IMR-90 (cell line): ENCODE data around the gene NKX2-8. TPM values are rescaled to one million over a fixed set of nuclear protein-coding genes. Genes with fewer than 3 reads are reported as not detected.

ENCODE experiments used
- ATAC-seq: fragments of 200-7000 bp; cut with Tn5 transposase; 2 replicates; pipeline ENCODE4 v1.9.1; 2020; ENCODE audit warnings: low read depth, mild to moderate bottlenecking, moderate library complexity
- BruUV-seq: library from RNA; stranded (reverse); fragments of 400-500 nt; replicated peaks from 2 replicates; lab custom pipeline; 2021; lab: Mats Ljungman, UMichigan
- CTCF ChIA-PET: fragments of 300-600 bp; formaldehyde crosslinking; extraction: SDS; loops from one replicate; lab custom pipeline; 2021; ENCODE audit warnings: antibody characterized with exemption; lab: Yijun Ruan, JAX
- POLR2A ChIA-PET: fragments of 300-600 bp; sonication (Branson Sonifier 250); formaldehyde crosslinking; loops from one replicate; lab custom pipeline; 2022; ENCODE audit warnings: antibody characterized with exemption; ENCODE audit not compliant: unreplicated experiment; lab: Charles Lee
- DNase-seq: peaks from one replicate; pipeline ENCODE4 v3.0.0; 2013
- H2AFZ ChIP-seq: replicated peaks from 2 replicates; pipeline ENCODE3; 2013; ENCODE audit warnings: low read length, mild to moderate bottlenecking; ENCODE audit not compliant: poor library complexity
- H2AK5ac ChIP-seq: 2 replicates; pipeline ENCODE4 v1.6.1; 2013; ENCODE audit warnings: low read depth, low read length, inconsistent platforms
- H2AK9ac ChIP-seq: replicated peaks from 2 replicates; pipeline ENCODE3; 2013; ENCODE audit warnings: mild to moderate bottlenecking, low read depth, low read length, moderate library complexity; ENCODE audit not compliant: poor library complexity
- H2BK120ac ChIP-seq: 2 replicates; pipeline ENCODE4 v1.6.1; 2013; ENCODE audit warnings: low read depth, low read length, inconsistent platforms
- H2BK15ac ChIP-seq: 3 replicates; pipeline ENCODE4 v1.6.1; 2013; ENCODE audit warnings: low read depth, low read length, inconsistent platforms
- H2BK20ac ChIP-seq: 2 replicates; pipeline ENCODE4 v1.6.1; 2013; ENCODE audit warnings: low read depth, mild to moderate bottlenecking, inconsistent platforms, low read length, moderate library complexity
- H2BK5ac ChIP-seq: 2 replicates; pipeline ENCODE4 v1.6.1; 2013; ENCODE audit warnings: mild to moderate bottlenecking, low read depth, low read length, inconsistent platforms; ENCODE audit not compliant: poor library complexity, severe bottlenecking
- H3K14ac ChIP-seq: replicated peaks from 2 replicates; pipeline ENCODE4 v1.6.1; 2013; ENCODE audit warnings: low read depth, low read length, inconsistent platforms
- H3K18ac ChIP-seq: 2 replicates; pipeline ENCODE4 v1.6.1; 2013; ENCODE audit warnings: low read depth, low read length, control low read depth
- H3K23ac ChIP-seq: 2 replicates; pipeline ENCODE4 v1.6.1; 2013; ENCODE audit warnings: low read depth, low read length, inconsistent platforms
- H3K27ac ChIP-seq: 2 replicates; pipeline ENCODE4 v1.5.1; 2013; ENCODE audit warnings: mild to moderate bottlenecking, control low read depth, low read length; ENCODE audit not compliant: insufficient read depth
- H3K27me3 ChIP-seq: 2 replicates; pipeline ENCODE4 v1.6.1; 2013; ENCODE audit warnings: low read length; ENCODE audit not compliant: control insufficient read depth, insufficient read depth
- H3K36me3 ChIP-seq: 2 replicates; pipeline ENCODE4 v1.6.1; 2013; ENCODE audit warnings: low read length, mixed read lengths; ENCODE audit not compliant: control insufficient read depth, insufficient read depth
- H3K4ac ChIP-seq: 2 replicates; pipeline ENCODE4 v1.6.1; 2013; ENCODE audit warnings: low read depth, low read length, inconsistent platforms
- H3K4me1 ChIP-seq: 2 replicates; pipeline ENCODE4 v1.6.1; 2013; ENCODE audit warnings: low read length, mixed read lengths; ENCODE audit not compliant: control insufficient read depth, insufficient read depth
- H3K4me2 ChIP-seq: 2 replicates; pipeline ENCODE4 v1.6.1; 2013; ENCODE audit warnings: low read depth, mild to moderate bottlenecking, control low read depth, low read length, moderate library complexity
- H3K4me3 ChIP-seq: 2 replicates; pipeline ENCODE4 v1.5.1; 2013; ENCODE audit warnings: low read depth, mild to moderate bottlenecking, control low read depth, low read length, moderate library complexity; ENCODE audit not compliant: insufficient read depth
- H3K56ac ChIP-seq: 2 replicates; pipeline ENCODE4 v1.6.1; 2013; ENCODE audit warnings: low read length, inconsistent platforms; ENCODE audit not compliant: insufficient read depth; ENCODE audit errors: extremely low read depth
- H3K79me1 ChIP-seq, 2 experiments: 2 replicates each; pipeline ENCODE4 v1.6.1; 2013; ENCODE audit warnings: low read length in 2 of 2, inconsistent platforms in 1 of 2, low read depth in 1 of 2
- H3K9ac ChIP-seq: 2 replicates; pipeline ENCODE4 v1.6.1; 2013; ENCODE audit warnings: low read depth, low read length, control low read depth
- H3K9me1 ChIP-seq: 2 replicates; pipeline ENCODE4 v1.6.1; 2013; ENCODE audit warnings: low read length, inconsistent platforms; ENCODE audit not compliant: insufficient read depth
- H3K9me3 ChIP-seq: 2 replicates; pipeline ENCODE4 v1.6.1; 2013; ENCODE audit warnings: low read length; ENCODE audit not compliant: control insufficient read depth, insufficient read depth
- H4K20me1 ChIP-seq: 2 replicates; pipeline ENCODE4 v1.6.1; 2013; ENCODE audit warnings: low read length, inconsistent platforms; ENCODE audit not compliant: insufficient read depth
- H4K5ac ChIP-seq: 2 replicates; pipeline ENCODE4 v1.6.1; 2013; ENCODE audit warnings: mild to moderate bottlenecking, low read depth, low read length, control low read depth
- H4K8ac ChIP-seq, 2 experiments: 2 replicates each; pipeline ENCODE4 v1.6.1; 2013; ENCODE audit warnings: low read depth in 2 of 2, low read length in 2 of 2, control low read depth in 1 of 2, inconsistent platforms in 1 of 2
- H4K91ac ChIP-seq: 2 replicates; pipeline ENCODE4 v1.6.1; 2013; ENCODE audit warnings: low read depth, low read length, inconsistent platforms; ENCODE audit not compliant: insufficient read depth
- BHLHE40 ChIP-seq: fragments of 150-350 bp; IDR thresholded peaks from 2 replicates; pipeline ENCODE4 v1.6.1; 2016; ENCODE audit warnings: mild to moderate bottlenecking, low read depth, low read length
- CEBPB ChIP-seq: IDR thresholded peaks from 2 replicates; pipeline ENCODE4 v1.6.1; 2012; ENCODE audit warnings: low read depth, low read length, improper control_type of control experiment
- CHD1 ChIP-seq: IDR thresholded peaks from 2 replicates; pipeline ENCODE4 v1.6.1; 2012; ENCODE audit warnings: low read depth, low read length, improper control_type of control experiment
- FOS ChIP-seq: fragments of 150-350 bp; IDR thresholded peaks from 2 replicates; pipeline ENCODE4 v1.6.1; 2016; ENCODE audit warnings: low read depth, low read length
- MAFK ChIP-seq: IDR thresholded peaks from 2 replicates; pipeline ENCODE4 v1.6.1; 2012; ENCODE audit warnings: low read depth, low read length, improper control_type of control experiment
- MXI1 ChIP-seq: IDR thresholded peaks from 2 replicates; pipeline ENCODE4 v1.6.1; 2012; ENCODE audit warnings: low read depth, mild to moderate bottlenecking, low read length, moderate library complexity, borderline replicate concordance
- NFE2L2 ChIP-seq: fragments of 150-350 bp; IDR thresholded peaks from 2 replicates; pipeline ENCODE4 v1.6.1; 2016; ENCODE audit warnings: low read depth, mild to moderate bottlenecking, low read length
- POLR2A ChIP-seq: IDR thresholded peaks from 2 replicates; pipeline ENCODE4 v1.6.1; 2012; ENCODE audit warnings: mild to moderate bottlenecking, low read depth, low read length
- RAD21 ChIP-seq: IDR thresholded peaks from 2 replicates; pipeline ENCODE4 v1.6.1; 2012; ENCODE audit warnings: low read length, improper control_type of control experiment
- RCOR1 ChIP-seq: IDR thresholded peaks from 2 replicates; pipeline ENCODE4 v1.6.1; 2012; ENCODE audit warnings: mild to moderate bottlenecking, low read length, improper control_type of control experiment; ENCODE audit not compliant: insufficient replicate concordance
- RFX5 ChIP-seq: IDR thresholded peaks from 2 replicates; pipeline ENCODE4 v1.8.0; 2012; ENCODE audit warnings: low read depth, mild to moderate bottlenecking, low read length, moderate library complexity
- SMC3 ChIP-seq: fragments of 150-350 bp; IDR thresholded peaks from 2 replicates; pipeline ENCODE4 v1.6.1; 2016; ENCODE audit warnings: low read depth, mild to moderate bottlenecking, antibody characterized with exemption, low read length, moderate library complexity
- WGBS, 2 experiments: methylation state at CpG; one replicate each; pipeline versions ENCODE4 v1.1.5 to v1.1.7; 2013; ENCODE audit warnings: missing lambda C conversion rate in 2 of 2; ENCODE audit not compliant: insufficient read length in 1 of 2; ENCODE audit errors: extremely low coverage in 2 of 2; 5-methylcytosine and 5-hydroxymethylcytosine counted together
- dilution Hi-C: fragments of 300-500 bp; cut with HindIII; formaldehyde crosslinking; loops from one replicate; pipeline ENCODE4 v1.14.3; 2018; ENCODE audit warnings: low sequenced_read_pairs; ENCODE audit not compliant: unreplicated experiment
- in situ Hi-C: fragments of 300-500 bp; cut with MboI; formaldehyde crosslinking; loops from 3 replicates; pipeline ENCODE4 v1.14.3; 2019; ENCODE audit warnings: low sequenced_read_pairs, inconsistent platforms, mixed read lengths
- intact Hi-C: fragments of 100-400 bp; cut with micrococcal nuclease; formaldehyde crosslinking; loops from 2 replicates; pipeline ENCODE4 v1.10.0; 2022
- polyA plus RNA-seq, 3 experiments: library from polyadenylated mRNA; depleted of rRNA; stranded (reverse); fragments of >200 nt; gene quantifications; 2 replicates each; pipeline ENCODE4 v1.2.3, GENCODE V29; 2012; ENCODE audit warnings: low replicate concordance in 1 of 3
- total RNA-seq: library from RNA; depleted of rRNA; stranded (reverse); fragments of >200 nt; gene quantifications from 2 replicates; pipeline ENCODE4 v1.2.3, GENCODE V29; 2012
- TF ChIP-seq, protein P1 (sequence below): conservative IDR thresholded peaks from 2 replicates; pipeline ENCODE4 v1.5.1; 2012; ENCODE audit warnings: mild to moderate bottlenecking, low read depth, low read length, improper control_type of control experiment
- TF ChIP-seq, protein P2 (sequence below): fragments of 150-350 bp; IDR thresholded peaks from 2 replicates; pipeline ENCODE4 v1.6.1; 2016; ENCODE audit warnings: low read depth, mild to moderate bottlenecking, low read length, moderate library complexity, borderline replicate concordance
- TF ChIP-seq, protein P3 (sequence below): fragments of 150-350 bp; IDR thresholded peaks from 2 replicates; pipeline ENCODE4 v1.6.1; 2017; ENCODE audit warnings: mild to moderate bottlenecking, antibody characterized with exemption, low read length, low read depth

NKX2-8 gene
- total and polyA plus RNA-seq, 2 of the 4 experiments (the other 2 are of a cell fraction), result not detected

DNA sequence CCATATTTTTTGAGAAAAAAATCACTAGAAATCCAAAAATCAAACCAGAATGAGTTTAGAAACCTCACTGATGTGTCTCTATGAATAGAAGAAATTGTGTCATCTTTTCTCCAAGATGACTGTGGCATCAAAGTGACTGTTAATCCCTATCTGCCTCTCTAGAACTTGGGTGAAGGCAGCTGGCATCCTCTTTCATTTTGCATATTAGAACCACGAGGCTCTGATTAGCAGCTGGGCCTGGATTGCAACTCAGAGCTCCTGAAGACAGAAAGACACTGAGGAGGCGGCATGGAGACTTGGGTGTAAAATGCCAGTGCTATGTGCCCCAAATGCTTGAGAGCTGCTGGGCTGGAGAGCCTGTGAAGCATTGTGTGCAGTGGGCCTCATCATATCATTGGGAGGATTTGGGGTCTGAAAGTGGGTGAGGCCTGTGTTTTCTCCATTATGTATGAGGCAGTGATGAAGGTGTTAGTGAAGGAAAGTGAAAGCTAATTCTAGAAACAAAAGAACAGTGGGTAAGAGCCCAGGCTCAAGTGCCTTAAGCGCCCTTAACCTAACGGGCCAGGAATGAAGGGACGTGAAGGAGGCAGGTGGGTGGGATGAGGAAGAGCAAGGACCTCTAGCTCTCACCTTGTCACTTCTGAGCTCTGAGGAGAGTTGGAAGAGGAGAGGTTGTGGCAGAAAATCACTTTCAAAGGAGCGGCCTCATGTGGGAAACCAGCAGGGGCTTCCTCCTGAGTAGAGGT is 26.2 kb downstream of the NKX2-8 start:
- no peak overlapping the region for H2BK5ac ChIP-seq
- H3K9me1 ChIP-seq, result no peaks in the 10 kb centered on the region
- H3K4me1 ChIP-seq, result no peaks in the 10 kb centered on the region
- H4K8ac ChIP-seq, result no peak overlapping the region
- dilution Hi-C loops, result no loop called here
- no peak overlapping the region for H4K91ac ChIP-seq
- WGBS, 2 experiments, result 75% methylated on average over 2 of the region's 6 CpGs; no CpG with 5 or more reads in 1 of the 2 experiments
- H3K27ac ChIP-seq, result no peak overlapping the region
- POLR2A ChIA-PET, result no interaction called here
- H3K27me3 ChIP-seq, result peaks cover 1% of the 10 kb centered on the region; the same call in 1 of the 2 replicates
- H3K14ac ChIP-seq, result no peak overlapping the region
- no peak overlapping the region for H4K5ac ChIP-seq
- CTCF ChIA-PET, result interaction anchor here (0.7 to 2.1 kb wide), 3 partner anchors 18 to 594 kb away, joined by 3 to 6 read pairs (median 4); no protein-coding TSS in a partner anchor
- no peak overlapping the region for H2BK15ac ChIP-seq
- in situ Hi-C loops, result no loop called here
- H3K4ac ChIP-seq, result no peak overlapping the region
- H2BK120ac ChIP-seq, result no peak overlapping the region
- H3K56ac ChIP-seq, result no peak overlapping the region
- H2BK20ac ChIP-seq, result no peak overlapping the region
- no peak overlapping the region for H2AFZ ChIP-seq
- no peak overlapping the region for H3K4me3 ChIP-seq
- BruUV-seq, result no TSS peak
- H4K20me1 ChIP-seq, result no peaks in the 10 kb centered on the region
- no peak overlapping the region for H3K9ac ChIP-seq
- no peaks in the 10 kb centered on the region for H3K79me1 ChIP-seq
- no peak overlapping the region for H3K18ac ChIP-seq
- no peak overlapping the region for H2AK9ac ChIP-seq
- DNase-seq (no peak), ATAC-seq (no peak)
- no peak overlapping the region for H2AK5ac ChIP-seq
- no peaks in the 10 kb centered on the region for H3K9me3 ChIP-seq
- intact Hi-C loops, result no loop called here
- H3K4me2 ChIP-seq, result no peak overlapping the region
- no peaks in the 10 kb centered on the region for H3K36me3 ChIP-seq
- H3K23ac ChIP-seq, result no peak overlapping the region
- TF ChIP-seq, protein P1, sequence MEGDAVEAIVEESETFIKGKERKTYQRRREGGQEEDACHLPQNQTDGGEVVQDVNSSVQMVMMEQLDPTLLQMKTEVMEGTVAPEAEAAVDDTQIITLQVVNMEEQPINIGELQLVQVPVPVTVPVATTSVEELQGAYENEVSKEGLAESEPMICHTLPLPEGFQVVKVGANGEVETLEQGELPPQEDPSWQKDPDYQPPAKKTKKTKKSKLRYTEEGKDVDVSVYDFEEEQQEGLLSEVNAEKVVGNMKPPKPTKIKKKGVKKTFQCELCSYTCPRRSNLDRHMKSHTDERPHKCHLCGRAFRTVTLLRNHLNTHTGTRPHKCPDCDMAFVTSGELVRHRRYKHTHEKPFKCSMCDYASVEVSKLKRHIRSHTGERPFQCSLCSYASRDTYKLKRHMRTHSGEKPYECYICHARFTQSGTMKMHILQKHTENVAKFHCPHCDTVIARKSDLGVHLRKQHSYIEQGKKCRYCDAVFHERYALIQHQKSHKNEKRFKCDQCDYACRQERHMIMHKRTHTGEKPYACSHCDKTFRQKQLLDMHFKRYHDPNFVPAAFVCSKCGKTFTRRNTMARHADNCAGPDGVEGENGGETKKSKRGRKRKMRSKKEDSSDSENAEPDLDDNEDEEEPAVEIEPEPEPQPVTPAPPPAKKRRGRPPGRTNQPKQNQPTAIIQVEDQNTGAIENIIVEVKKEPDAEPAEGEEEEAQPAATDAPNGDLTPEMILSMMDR, result no peak
- TF ChIP-seq MXI1, result no peak
- TF ChIP-seq MAFK, result no peak
- TF ChIP-seq, protein P2, sequence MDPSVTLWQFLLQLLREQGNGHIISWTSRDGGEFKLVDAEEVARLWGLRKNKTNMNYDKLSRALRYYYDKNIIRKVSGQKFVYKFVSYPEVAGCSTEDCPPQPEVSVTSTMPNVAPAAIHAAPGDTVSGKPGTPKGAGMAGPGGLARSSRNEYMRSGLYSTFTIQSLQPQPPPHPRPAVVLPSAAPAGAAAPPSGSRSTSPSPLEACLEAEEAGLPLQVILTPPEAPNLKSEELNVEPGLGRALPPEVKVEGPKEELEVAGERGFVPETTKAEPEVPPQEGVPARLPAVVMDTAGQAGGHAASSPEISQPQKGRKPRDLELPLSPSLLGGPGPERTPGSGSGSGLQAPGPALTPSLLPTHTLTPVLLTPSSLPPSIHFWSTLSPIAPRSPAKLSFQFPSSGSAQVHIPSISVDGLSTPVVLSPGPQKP, result no peak
- no peak for TF ChIP-seq FOS
- TF ChIP-seq RAD21, result no peak
- no peak for TF ChIP-seq NFE2L2
- TF ChIP-seq RFX5, result no peak
- no peak for TF ChIP-seq BHLHE40
- no peak for TF ChIP-seq POLR2A
- TF ChIP-seq, protein P3, sequence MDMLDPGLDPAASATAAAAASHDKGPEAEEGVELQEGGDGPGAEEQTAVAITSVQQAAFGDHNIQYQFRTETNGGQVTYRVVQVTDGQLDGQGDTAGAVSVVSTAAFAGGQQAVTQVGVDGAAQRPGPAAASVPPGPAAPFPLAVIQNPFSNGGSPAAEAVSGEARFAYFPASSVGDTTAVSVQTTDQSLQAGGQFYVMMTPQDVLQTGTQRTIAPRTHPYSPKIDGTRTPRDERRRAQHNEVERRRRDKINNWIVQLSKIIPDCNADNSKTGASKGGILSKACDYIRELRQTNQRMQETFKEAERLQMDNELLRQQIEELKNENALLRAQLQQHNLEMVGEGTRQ, result no peak
- TF ChIP-seq CHD1, result no peak
- no peak for TF ChIP-seq RCOR1
- no peak for TF ChIP-seq CEBPB
- no peak for TF ChIP-seq SMC3
